Esophagus muscularis mucosa (tissue), 4 donors: ENCODE measurements around the gene SIRT5. TPM values are rescaled to one million over a fixed set of nuclear protein-coding genes. Genes with fewer than 3 reads are reported as not detected.

Experiments used
- DNase-seq: peaks from one replicate; pipeline ENCODE4 v3.0.0-alpha.2; 2017; ENCODE audit errors: extremely low spot score
- H3K27ac ChIP-seq, 4 donors: fragments of 200-600 bp; sonication (generic); replicated peaks in 1 of 4; 1 replicate in 3 of 4; 2 replicates in 1 of 4; pipeline ENCODE4 v1.5.1; 2016 to 2019; ENCODE audit warnings: mild to moderate bottlenecking in 1 of 4
- H3K27me3 ChIP-seq, 4 donors: fragments of 200-600 bp; sonication (generic); one replicate each; pipeline versions ENCODE4 v1.5.1 to v1.6.0; 2016 to 2019
- H3K36me3 ChIP-seq, 4 donors: fragments of 200-600 bp; sonication (generic); one replicate each; pipeline ENCODE4 v1.5.1; 2016 to 2019
- H3K4me1 ChIP-seq, 4 donors: fragments of 200-600 bp; sonication (generic); one replicate each; pipeline ENCODE4 v1.5.1; 2016 to 2019
- H3K4me3 ChIP-seq, 4 donors: fragments of 200-600 bp; sonication (generic); 1 replicate in 2 of 4; 2 replicates in 2 of 4; pipeline ENCODE4 v1.5.1; 2016 to 2019; ENCODE audit warnings: mild to moderate bottlenecking in 4 of 4, moderate library complexity in 1 of 4
- H3K9me3 ChIP-seq, 4 donors: fragments of 200-600 bp; sonication (generic); 1 replicate in 3 of 4; 2 replicates in 1 of 4; pipeline ENCODE4 v1.5.1; 2016 to 2019
- CTCF ChIP-seq, 3 experiments: fragments of 200-600 bp in 2 of 3; fragments of 450-650 bp in 1 of 3; sonication (generic) in 2 of 3; IDR thresholded peaks; one replicate each; pipeline ENCODE4 v1.5.1; 2017 to 2019; ENCODE audit warnings: antibody characterized with exemption in 3 of 3, mild to moderate bottlenecking in 2 of 3, moderate library complexity in 1 of 3
- EP300 ChIP-seq: sonication (generic); formaldehyde crosslinking; IDR thresholded peaks from one replicate; pipeline ENCODE4 v1.6.1; 2017; ENCODE audit warnings: antibody characterized with exemption
- POLR2A ChIP-seq: fragments of 450-650 bp; IDR thresholded peaks from one replicate; pipeline ENCODE4 v1.6.1; 2017; ENCODE audit warnings: antibody characterized with exemption, moderate library complexity, mild to moderate bottlenecking, low read depth
- POLR2AphosphoS5 ChIP-seq, 2 donors: sonication (generic); formaldehyde crosslinking; IDR thresholded peaks; one replicate each; pipeline ENCODE4 v1.6.1; 2017; ENCODE audit warnings: antibody characterized with exemption in 2 of 2
- WGBS: methylation state at CpG from one replicate; pipeline ENCODE4 v1.1.5; 2018; 5-methylcytosine and 5-hydroxymethylcytosine counted together
- intact Hi-C: fragments of 100-400 bp; cut with DNase I; formaldehyde crosslinking; loops from one replicate; pipeline ENCODE4 v1.15.1; 2023
- total RNA-seq, 4 donors: library from RNA; depleted of rRNA; stranded (reverse); fragments of >200 nt; gene quantifications; one replicate each; pipeline versions ENCODE4 v1.1.0 to v1.2.1, GENCODE V29; 2016

The SIRT5 gene
- total RNA-seq, 4 donors from 2014 or later: 7.8 to 14.5 (median 12.6) TPM

- Histone ChIP-seq H3K4me1 (peaks cover 0 to 20% (median 0%) of the 10 kb centered on the region in 4 donors), H3K27me3 (no peaks in the 10 kb centered on the region), H3K4me3 (no peak overlapping the region), H3K36me3 (no peaks in the 10 kb centered on the region), H3K27ac (no peak overlapping the region), H3K9me3 (no peaks in the 10 kb centered on the region)
- intact Hi-C loops: no loop called here
- DNase-seq: no peak
- WGBS: 86% methylated on average over 1 of the region's 1 CpG
- no peak for TF ChIP-seq CTCF (IDR thresholded peaks at IDR 0.05)
- TF ChIP-seq POLR2A: no peak
- no peak for TF ChIP-seq EP300
- no peak for TF ChIP-seq POLR2AphosphoS5 (IDR thresholded peaks at IDR 0.05)
These were observed 34.8 kb upstream of the SIRT5 start for GRCh38 chr6:13539572-13539971.

GRCh38 chr6:13541496-13541895 is 32.9 kb upstream of the SIRT5 start:
- WGBS: 90% methylated on average over 20 of the region's 35 CpGs
- intact Hi-C loops: no loop called here
- no peak overlapping the region for H3K27ac ChIP-seq
- H3K4me1 ChIP-seq: peaks cover 0 to 13% (median 0%) of the 10 kb centered on the region in 4 donors
- TF ChIP-seq EP300 (no peak), POLR2A (no peak), CTCF (IDR thresholded peaks at IDR 0.05) (no peak), POLR2AphosphoS5 (IDR thresholded peaks at IDR 0.05) (no peak)
- no peaks in the 10 kb centered on the region for H3K27me3 ChIP-seq
- no peaks in the 10 kb centered on the region for H3K9me3 ChIP-seq
- no peak for DNase-seq
- no peaks in the 10 kb centered on the region for H3K36me3 ChIP-seq
- no peak overlapping the region for H3K4me3 ChIP-seq

GRCh38 chr6:13544454-13545186 is 29.8 kb upstream of the SIRT5 start:
- TF ChIP-seq CTCF (IDR thresholded peaks at IDR 0.05) (no peak), POLR2AphosphoS5 (IDR thresholded peaks at IDR 0.05) (no peak), POLR2A (no peak), EP300 (no peak)
- H3K27ac ChIP-seq: no peak overlapping the region
- H3K27me3 ChIP-seq: no peaks in the 10 kb centered on the region
- no peak for DNase-seq
- 80% methylated on average over 11 of the region's 11 CpGs for WGBS
- no peaks in the 10 kb centered on the region for H3K9me3 ChIP-seq
- H3K36me3 ChIP-seq: no peaks in the 10 kb centered on the region
- no peaks in the 10 kb centered on the region for H3K4me1 ChIP-seq
- H3K4me3 ChIP-seq: no peak overlapping the region
- intact Hi-C loops: no loop called here

GRCh38 chr6:13545885-13546284 is 28.5 kb upstream of the SIRT5 start:
- no peak for DNase-seq
- Histone ChIP-seq H3K27ac (no peak overlapping the region), H3K4me3 (no peak overlapping the region), H3K9me3 (no peaks in the 10 kb centered on the region), H3K27me3 (no peaks in the 10 kb centered on the region), H3K36me3 (no peaks in the 10 kb centered on the region), H3K4me1 (no peaks in the 10 kb centered on the region)
- intact Hi-C loops: no loop called here
- no peak for TF ChIP-seq CTCF (IDR thresholded peaks at IDR 0.05)
- no peak for TF ChIP-seq EP300
- TF ChIP-seq POLR2AphosphoS5 (IDR thresholded peaks at IDR 0.05): no peak
- TF ChIP-seq POLR2A: no peak
